Activated naive CD8-positive, alpha-beta T cell treated with anti-CD3 and anti-CD28 coated beads, Interleukin-2, amount 50 U/mL, for 16 hours (primary cell): ENCODE results near the gene DAB2.

ENCODE experiments used
- DNase-seq: peaks from one replicate; pipeline ENCODE4 v3.0.0-alpha.2; 2020; ENCODE audit warnings: low read depth, low spot score

Gene DAB2

GRCh38 chr5:39424736-39425637 lies at the start of gene DAB2:
Gene DAB2 (minus strand): TSS chr5:39424980. CDS start chr5:39394320, 30,660 bp downstream.
- peak; percentile 1 for DNase-seq

GRCh38 chr5:39473156-39473775 lies 48.5 kb upstream of the DAB2 start:
- DNase-seq, result no peak

DNA sequence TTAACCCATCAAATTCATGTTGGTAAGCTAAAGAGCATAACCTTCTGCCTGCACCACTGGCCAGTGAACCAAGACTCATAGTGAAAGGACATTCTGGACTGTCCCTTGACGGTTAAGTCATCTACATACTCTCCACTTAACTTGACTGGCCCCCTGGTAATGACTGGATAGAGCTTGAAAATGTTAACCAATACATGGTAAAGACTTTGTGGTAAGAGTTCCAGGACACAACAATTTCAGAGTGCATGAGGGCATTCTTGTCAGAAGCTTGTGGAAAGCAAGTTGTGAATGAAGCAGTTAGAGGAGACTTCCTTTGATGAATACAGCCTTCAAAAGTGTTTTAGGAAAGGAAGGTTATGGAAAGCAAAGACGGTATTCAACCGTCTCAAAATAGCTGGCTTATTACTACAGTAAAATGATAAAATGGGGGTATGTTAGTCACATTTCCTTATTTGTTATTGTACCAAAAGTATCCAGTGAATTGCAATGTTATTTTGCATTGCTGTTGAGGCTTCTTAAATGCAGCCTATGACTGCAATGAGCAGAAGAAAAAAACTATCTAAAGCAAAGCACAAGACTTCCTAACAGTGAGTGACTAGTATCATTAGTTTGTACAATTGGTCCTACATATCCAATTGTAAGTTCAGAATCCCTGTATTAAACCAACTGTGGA lies 47.2 kb upstream of the DAB2 start:
- no peak for DNase-seq

- DNase-seq, result no peak
Observed at GRCh38 chr5:39470811-39471210, 46.0 kb upstream of the DAB2 start.

GRCh38 chr5:39469777-39470415 lies 45.1 kb upstream of the DAB2 start:
- no peak for DNase-seq

- DNase-seq, result no peak
Observed at GRCh38 chr5:39469176-39469575, 44.4 kb upstream of the DAB2 start.

GRCh38 chr5:39466846-39467245 lies 42.1 kb upstream of the DAB2 start:
- no peak for DNase-seq

GRCh38 chr5:39465843-39466242 lies 41.1 kb upstream of the DAB2 start:
- DNase-seq, result no peak

GRCh38 chr5:39465097-39465496 lies 40.3 kb upstream of the DAB2 start:
- no peak for DNase-seq

- DNase-seq, result no peak
Observed at GRCh38 chr5:39464088-39464487, 39.3 kb upstream of the DAB2 start.

GRCh38 chr5:39462211-39462610 lies 37.4 kb upstream of the DAB2 start:
- DNase-seq, result no peak

- no peak for DNase-seq
Observed at GRCh38 chr5:39461007-39461682, 36.4 kb upstream of the DAB2 start.

DNA sequence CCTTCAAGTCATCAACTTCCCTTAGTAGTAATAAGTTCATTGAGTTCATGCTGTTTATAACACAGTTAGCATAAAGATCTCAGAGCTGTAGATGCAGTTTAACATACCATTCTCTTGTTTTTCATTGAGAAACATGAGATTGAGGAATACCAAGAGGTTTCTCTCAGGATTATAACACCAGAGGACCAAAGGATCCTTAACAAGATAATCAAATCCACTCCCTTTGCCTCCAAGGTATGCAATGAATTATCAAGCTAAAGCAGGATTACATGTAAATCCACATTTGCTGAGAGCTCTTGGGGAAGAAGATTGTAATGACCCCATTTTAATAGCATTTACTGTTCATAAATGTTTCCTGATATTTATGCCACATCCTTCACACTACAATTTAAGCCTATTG lies 35.1 kb upstream of the DAB2 start:
- DNase-seq, result no peak

- no peak for DNase-seq
Observed at GRCh38 chr5:39459071-39459470, 34.3 kb upstream of the DAB2 start.

DNA sequence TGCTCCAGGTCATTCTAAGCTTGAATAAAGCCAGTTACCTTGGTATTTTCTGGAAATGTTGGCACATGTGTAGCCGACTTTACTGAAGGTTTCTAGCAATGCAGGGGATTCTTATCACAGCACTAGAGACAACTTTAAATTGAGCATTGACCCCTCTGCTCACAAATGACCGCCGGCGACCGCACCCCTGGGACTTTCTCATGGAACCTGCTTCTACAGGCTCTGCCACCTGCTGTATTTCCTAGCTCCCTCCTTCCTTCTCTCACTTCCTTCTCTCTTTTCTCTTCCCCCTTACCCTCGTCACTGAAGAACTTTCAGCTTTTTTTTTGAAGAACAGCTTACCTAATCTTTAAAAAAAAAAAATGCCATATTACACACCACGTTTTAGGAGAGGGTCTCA lies 30.9 kb upstream of the DAB2 start:
- DNase-seq, result no peak

- no peak for DNase-seq
Observed at GRCh38 chr5:39453606-39454005, 28.8 kb upstream of the DAB2 start.

GRCh38 chr5:39452846-39453245 lies 28.1 kb upstream of the DAB2 start:
- DNase-seq, result no peak

- DNase-seq, result no peak
Observed at GRCh38 chr5:39451276-39451941, 26.6 kb upstream of the DAB2 start.

DNA sequence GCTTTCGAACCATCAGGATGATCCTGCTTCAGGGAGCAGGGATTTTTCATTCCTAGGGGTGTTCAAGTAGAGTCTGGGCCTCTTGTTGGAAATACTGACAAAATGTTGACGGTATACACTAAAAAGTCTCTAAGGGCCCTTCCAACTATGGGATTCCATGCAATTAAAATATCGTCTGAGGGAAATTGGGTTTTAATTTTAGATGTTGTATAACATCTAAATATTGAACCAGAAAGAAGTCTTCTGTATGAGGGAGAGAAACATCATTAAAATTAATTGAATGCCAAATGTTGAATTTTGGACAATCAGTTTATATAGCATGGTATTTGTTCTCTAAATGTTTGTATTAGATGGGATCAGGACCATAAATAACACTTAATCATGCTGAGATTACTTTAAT lies 25.7 kb upstream of the DAB2 start:
- DNase-seq, result no peak

GRCh38 chr5:39449591-39449990 lies 24.8 kb upstream of the DAB2 start:
- no peak for DNase-seq
